Kidney glomerular epithelial cell (primary cell): ENCODE measurements around the gene TOM1.

Source experiments
- DNase-seq: peaks from one replicate; lab custom pipeline; 2025; lab: John Stamatoyannopoulos, UW

The TOM1 gene

GRCh38 chr22:35307372-35307771 is 7.7 kb downstream of the TOM1 start:
- no peak for DNase-seq

GRCh38 chr22:35307892-35308291 is 8.2 kb downstream of the TOM1 start:
- DNase-seq, result no peak

GRCh38 chr22:35308480-35309021 is 8.9 kb downstream of the TOM1 start:
- no peak for DNase-seq

GRCh38 chr22:35310556-35311550 is 11.2 kb downstream of the TOM1 start:
- DNase-seq, result no peak

GRCh38 chr22:35311551-35311999 is 11.9 kb downstream of the TOM1 start:
- no peak for DNase-seq

- DNase-seq, result no peak
Observed at GRCh38 chr22:35312198-35313059, 12.7 kb downstream of the TOM1 start.

GRCh38 chr22:35313311-35314121 is 13.8 kb downstream of the TOM1 start:
- DNase-seq, result peak; percentile 91

- no peak for DNase-seq
Observed at GRCh38 chr22:35314161-35314942, 14.7 kb downstream of the TOM1 start.

- no peak for DNase-seq
Observed at GRCh38 chr22:35315141-35315854, 15.6 kb downstream of the TOM1 start.

- DNase-seq, result no peak
Observed at GRCh38 chr22:35315855-35316745, 16.4 kb downstream of the TOM1 start.

- no peak for DNase-seq
Observed at GRCh38 chr22:35316751-35317150, 17.1 kb downstream of the TOM1 start.

GRCh38 chr22:35317680-35318290 is 18.1 kb downstream of the TOM1 start:
- no peak for DNase-seq

- DNase-seq, result no peak
Observed at GRCh38 chr22:35318346-35319215, 18.9 kb downstream of the TOM1 start.

GRCh38 chr22:35319244-35319985 is 19.7 kb downstream of the TOM1 start:
- DNase-seq, result no peak

GRCh38 chr22:35322126-35322525 is 22.4 kb downstream of the TOM1 start:
- DNase-seq, result no peak

GRCh38 chr22:35322893-35323292 is 23.2 kb downstream of the TOM1 start:
- DNase-seq, result no peak

GRCh38 chr22:35323305-35323704 is 23.6 kb downstream of the TOM1 start:
- DNase-seq, result no peak
